ENCODE results near the gene BUD13.

BUD13 gene

DNA sequence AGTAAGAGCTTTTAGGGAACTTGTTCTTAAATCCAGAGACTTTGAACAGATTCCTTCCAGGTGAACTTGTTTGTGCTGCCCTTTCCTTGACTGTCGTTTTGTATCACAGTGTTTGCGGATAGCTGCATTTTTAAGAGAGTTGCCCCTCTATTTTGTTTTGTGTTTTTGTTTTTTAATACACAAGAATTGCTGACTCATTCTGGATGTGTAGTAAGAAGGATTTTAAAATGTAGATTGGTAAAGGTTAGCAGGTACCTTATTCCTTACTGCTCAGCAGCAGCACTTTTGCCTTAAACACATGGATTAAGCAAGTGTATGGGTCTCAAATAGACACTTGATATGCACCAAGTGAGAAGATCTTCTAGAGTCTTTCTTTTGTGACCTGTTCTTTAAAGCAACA is 27.8 kb upstream of the BUD13 start:
- H3K27ac ChIP-seq (ENCODE audit: extremely low read depth, low read depth, low read length): no peak overlapping the region
- no peak overlapping the region for H3K4me3 ChIP-seq (ENCODE audit: low read depth, low read length)
- H3K36me3 ChIP-seq (ENCODE audit: control insufficient read depth in 2 of 2, insufficient read depth in 1 of 2, low read length in 2 of 2): no peaks in the 10 kb centered on the region
- no peaks in the 10 kb centered on the region for H3K9me3 ChIP-seq (ENCODE audit: control insufficient read depth, insufficient read depth, low read depth, low read length)
- ChIA-PET POLR2A (no interaction called here), CTCF (interaction anchor here (0.6 to 2.8 kb wide), 3 partner anchors 10 to 305 kb away, joined by 3 to 19 read pairs (median 3); partner anchors contain the start of gene APOA5)
- TF ChIP-seq, protein P1, sequence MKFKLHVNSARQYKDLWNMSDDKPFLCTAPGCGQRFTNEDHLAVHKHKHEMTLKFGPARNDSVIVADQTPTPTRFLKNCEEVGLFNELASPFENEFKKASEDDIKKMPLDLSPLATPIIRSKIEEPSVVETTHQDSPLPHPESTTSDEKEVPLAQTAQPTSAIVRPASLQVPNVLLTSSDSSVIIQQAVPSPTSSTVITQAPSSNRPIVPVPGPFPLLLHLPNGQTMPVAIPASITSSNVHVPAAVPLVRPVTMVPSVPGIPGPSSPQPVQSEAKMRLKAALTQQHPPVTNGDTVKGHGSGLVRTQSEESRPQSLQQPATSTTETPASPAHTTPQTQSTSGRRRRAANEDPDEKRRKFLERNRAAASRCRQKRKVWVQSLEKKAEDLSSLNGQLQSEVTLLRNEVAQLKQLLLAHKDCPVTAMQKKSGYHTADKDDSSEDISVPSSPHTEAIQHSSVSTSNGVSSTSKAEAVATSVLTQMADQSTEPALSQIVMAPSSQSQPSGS (tag by site-specific recombination; IDR thresholded peaks at IDR 0.05; ENCODE audit: low read depth): no peak
- TF ChIP-seq, protein P2, sequence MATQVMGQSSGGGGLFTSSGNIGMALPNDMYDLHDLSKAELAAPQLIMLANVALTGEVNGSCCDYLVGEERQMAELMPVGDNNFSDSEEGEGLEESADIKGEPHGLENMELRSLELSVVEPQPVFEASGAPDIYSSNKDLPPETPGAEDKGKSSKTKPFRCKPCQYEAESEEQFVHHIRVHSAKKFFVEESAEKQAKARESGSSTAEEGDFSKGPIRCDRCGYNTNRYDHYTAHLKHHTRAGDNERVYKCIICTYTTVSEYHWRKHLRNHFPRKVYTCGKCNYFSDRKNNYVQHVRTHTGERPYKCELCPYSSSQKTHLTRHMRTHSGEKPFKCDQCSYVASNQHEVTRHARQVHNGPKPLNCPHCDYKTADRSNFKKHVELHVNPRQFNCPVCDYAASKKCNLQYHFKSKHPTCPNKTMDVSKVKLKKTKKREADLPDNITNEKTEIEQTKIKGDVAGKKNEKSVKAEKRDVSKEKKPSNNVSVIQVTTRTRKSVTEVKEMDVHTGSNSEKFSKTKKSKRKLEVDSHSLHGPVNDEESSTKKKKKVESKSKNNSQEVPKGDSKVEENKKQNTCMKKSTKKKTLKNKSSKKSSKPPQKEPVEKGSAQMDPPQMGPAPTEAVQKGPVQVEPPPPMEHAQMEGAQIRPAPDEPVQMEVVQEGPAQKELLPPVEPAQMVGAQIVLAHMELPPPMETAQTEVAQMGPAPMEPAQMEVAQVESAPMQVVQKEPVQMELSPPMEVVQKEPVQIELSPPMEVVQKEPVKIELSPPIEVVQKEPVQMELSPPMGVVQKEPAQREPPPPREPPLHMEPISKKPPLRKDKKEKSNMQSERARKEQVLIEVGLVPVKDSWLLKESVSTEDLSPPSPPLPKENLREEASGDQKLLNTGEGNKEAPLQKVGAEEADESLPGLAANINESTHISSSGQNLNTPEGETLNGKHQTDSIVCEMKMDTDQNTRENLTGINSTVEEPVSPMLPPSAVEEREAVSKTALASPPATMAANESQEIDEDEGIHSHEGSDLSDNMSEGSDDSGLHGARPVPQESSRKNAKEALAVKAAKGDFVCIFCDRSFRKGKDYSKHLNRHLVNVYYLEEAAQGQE (tag by site-specific recombination; IDR thresholded peaks at IDR 0.05): no peak
- TF ChIP-seq, protein P3, sequence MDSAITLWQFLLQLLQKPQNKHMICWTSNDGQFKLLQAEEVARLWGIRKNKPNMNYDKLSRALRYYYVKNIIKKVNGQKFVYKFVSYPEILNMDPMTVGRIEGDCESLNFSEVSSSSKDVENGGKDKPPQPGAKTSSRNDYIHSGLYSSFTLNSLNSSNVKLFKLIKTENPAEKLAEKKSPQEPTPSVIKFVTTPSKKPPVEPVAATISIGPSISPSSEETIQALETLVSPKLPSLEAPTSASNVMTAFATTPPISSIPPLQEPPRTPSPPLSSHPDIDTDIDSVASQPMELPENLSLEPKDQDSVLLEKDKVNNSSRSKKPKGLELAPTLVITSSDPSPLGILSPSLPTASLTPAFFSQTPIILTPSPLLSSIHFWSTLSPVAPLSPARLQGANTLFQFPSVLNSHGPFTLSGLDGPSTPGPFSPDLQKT (IDR thresholded peaks at IDR 0.05; ENCODE audit: borderline replicate concordance, low read depth, low read length): no peak
- TF ChIP-seq KLF9 (tag by site-specific recombination; IDR thresholded peaks at IDR 0.05; ENCODE audit: low read depth) (no peak), ZNF677 (tag by site-specific recombination; IDR thresholded peaks at IDR 0.05) (no peak), ZNF10 (tag by site-specific recombination; IDR thresholded peaks at IDR 0.05) (no peak), ZNF544 (tag by site-specific recombination; IDR thresholded peaks at IDR 0.05) (no peak), ZNF146 (tag by site-specific recombination; IDR thresholded peaks at IDR 0.05) (no peak), ZNF426 (tag by site-specific recombination; IDR thresholded peaks at IDR 0.05) (no peak)
- TF ChIP-seq, protein P4, sequence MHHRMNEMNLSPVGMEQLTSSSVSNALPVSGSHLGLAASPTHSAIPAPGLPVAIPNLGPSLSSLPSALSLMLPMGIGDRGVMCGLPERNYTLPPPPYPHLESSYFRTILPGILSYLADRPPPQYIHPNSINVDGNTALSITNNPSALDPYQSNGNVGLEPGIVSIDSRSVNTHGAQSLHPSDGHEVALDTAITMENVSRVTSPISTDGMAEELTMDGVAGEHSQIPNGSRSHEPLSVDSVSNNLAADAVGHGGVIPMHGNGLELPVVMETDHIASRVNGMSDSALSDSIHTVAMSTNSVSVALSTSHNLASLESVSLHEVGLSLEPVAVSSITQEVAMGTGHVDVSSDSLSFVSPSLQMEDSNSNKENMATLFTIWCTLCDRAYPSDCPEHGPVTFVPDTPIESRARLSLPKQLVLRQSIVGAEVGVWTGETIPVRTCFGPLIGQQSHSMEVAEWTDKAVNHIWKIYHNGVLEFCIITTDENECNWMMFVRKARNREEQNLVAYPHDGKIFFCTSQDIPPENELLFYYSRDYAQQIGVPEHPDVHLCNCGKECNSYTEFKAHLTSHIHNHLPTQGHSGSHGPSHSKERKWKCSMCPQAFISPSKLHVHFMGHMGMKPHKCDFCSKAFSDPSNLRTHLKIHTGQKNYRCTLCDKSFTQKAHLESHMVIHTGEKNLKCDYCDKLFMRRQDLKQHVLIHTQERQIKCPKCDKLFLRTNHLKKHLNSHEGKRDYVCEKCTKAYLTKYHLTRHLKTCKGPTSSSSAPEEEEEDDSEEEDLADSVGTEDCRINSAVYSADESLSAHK (tag by site-specific recombination; IDR thresholded peaks at IDR 0.05): no peak
- TF ChIP-seq, protein P5, sequence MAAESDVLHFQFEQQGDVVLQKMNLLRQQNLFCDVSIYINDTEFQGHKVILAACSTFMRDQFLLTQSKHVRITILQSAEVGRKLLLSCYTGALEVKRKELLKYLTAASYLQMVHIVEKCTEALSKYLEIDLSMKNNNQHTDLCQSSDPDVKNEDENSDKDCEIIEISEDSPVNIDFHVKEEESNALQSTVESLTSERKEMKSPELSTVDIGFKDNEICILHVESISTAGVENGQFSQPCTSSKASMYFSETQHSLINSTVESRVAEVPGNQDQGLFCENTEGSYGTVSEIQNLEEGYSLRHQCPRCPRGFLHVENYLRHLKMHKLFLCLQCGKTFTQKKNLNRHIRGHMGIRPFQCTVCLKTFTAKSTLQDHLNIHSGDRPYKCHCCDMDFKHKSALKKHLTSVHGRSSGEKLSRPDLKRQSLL (tag by site-specific recombination; IDR thresholded peaks at IDR 0.05): no peak
- TF ChIP-seq, protein P6, sequence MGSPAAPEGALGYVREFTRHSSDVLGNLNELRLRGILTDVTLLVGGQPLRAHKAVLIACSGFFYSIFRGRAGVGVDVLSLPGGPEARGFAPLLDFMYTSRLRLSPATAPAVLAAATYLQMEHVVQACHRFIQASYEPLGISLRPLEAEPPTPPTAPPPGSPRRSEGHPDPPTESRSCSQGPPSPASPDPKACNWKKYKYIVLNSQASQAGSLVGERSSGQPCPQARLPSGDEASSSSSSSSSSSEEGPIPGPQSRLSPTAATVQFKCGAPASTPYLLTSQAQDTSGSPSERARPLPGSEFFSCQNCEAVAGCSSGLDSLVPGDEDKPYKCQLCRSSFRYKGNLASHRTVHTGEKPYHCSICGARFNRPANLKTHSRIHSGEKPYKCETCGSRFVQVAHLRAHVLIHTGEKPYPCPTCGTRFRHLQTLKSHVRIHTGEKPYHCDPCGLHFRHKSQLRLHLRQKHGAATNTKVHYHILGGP (tag by site-specific recombination; IDR thresholded peaks at IDR 0.05): no peak
- H3K4me1 ChIP-seq (ENCODE audit: control insufficient read depth, insufficient read depth, low read length): no peaks in the 10 kb centered on the region

DNA sequence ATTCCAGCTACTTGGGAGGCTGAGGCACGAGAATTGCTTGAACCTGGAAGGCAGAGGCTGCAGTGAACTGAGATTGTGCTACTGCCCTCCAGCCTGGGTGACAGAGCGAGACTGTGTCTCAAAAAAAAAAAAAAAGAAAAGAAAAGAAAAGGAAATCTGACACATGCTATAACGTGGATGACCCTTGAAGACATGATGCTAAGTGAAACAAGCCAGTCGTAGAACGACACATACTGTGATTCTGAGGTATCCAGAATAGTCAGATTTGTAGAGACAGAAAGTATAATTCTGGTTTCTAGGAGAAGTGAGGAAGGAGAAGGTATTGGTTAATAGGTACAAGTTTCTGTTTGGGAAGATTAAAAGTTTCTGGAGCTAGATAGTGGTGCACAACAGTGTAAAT is 25.6 kb upstream of the BUD13 start:
- TF ChIP-seq ZNF529 (tag by site-specific recombination; IDR thresholded peaks at IDR 0.05; ENCODE audit: insufficient replicate concordance) (no peak), ZFP37 (tag by site-specific recombination; IDR thresholded peaks at IDR 0.05) (no peak), KLF9 (tag by site-specific recombination; IDR thresholded peaks at IDR 0.05; ENCODE audit: low read depth) (no peak), OVOL3 (tag by site-specific recombination; IDR thresholded peaks at IDR 0.05) (no peak), ZNF48 (tag by site-specific recombination; IDR thresholded peaks at IDR 0.05) (no peak)
- H3K27ac ChIP-seq (ENCODE audit: extremely low read depth, low read depth, low read length): no peak overlapping the region
- H3K4me1 ChIP-seq (ENCODE audit: control insufficient read depth, insufficient read depth, low read length): no peaks in the 10 kb centered on the region
- CTCF ChIA-PET: interaction anchor here (2.8 kb wide), 1 partner anchor 8 kb away, joined by 19 read pairs; the partner anchor contains the start of gene APOA5
- H3K36me3 ChIP-seq (ENCODE audit: control insufficient read depth in 2 of 2, insufficient read depth in 1 of 2, low read length in 2 of 2): no peaks in the 10 kb centered on the region
- no peaks in the 10 kb centered on the region for H3K9me3 ChIP-seq (ENCODE audit: control insufficient read depth, insufficient read depth, low read depth, low read length)
- POLR2A ChIA-PET: no interaction called here
- H3K4me3 ChIP-seq (ENCODE audit: low read depth, low read length): no peak overlapping the region
